Endothelial cell of umbilical vein (primary cell): Measurements from ENCODE around the gene RNASEH2A. TPM values are rescaled to one million over a fixed set of nuclear protein-coding genes. Genes with fewer than 3 reads are reported as not detected.

Experiments used
- BruUV-seq: library from RNA; stranded (reverse); fragments of 400-500 nt; replicated peaks from 2 replicates; lab custom pipeline; 2021; lab: Mats Ljungman, UMichigan
- CTCF ChIA-PET: fragments of 300-600, 350-600 bp; sonication (Branson Sonifier 250); formaldehyde crosslinking; loops from one replicate; lab custom pipeline; 2021; ENCODE audit warnings: antibody characterized with exemption, inconsistent platforms; lab: Charles Lee
- POLR2A ChIA-PET: fragments of 300-600, 350-600 bp; sonication (Branson Sonifier 250); formaldehyde crosslinking; loops from one replicate; lab custom pipeline; 2021; ENCODE audit warnings: antibody characterized with exemption, inconsistent platforms; lab: Charles Lee
- DNase-seq: peaks from one replicate; pipeline ENCODE4 v3.0.0-alpha.2; 2011; ENCODE audit warnings: low read depth, low spot score
- FAIRE-seq: peaks from 2 replicates; lab custom pipeline; 2011; peaks lifted over from hg19 to GRCh38; lab: Jason Lieb, UNC
- H2AFZ ChIP-seq: 2 replicates; pipeline ENCODE4 v1.6.0; 2012; ENCODE audit warnings: low read depth, low read length, control low read depth, inconsistent platforms
- H3K27ac ChIP-seq: 2 replicates; pipeline ENCODE4 v1.5.1; 2011; ENCODE audit warnings: low read depth, mild to moderate bottlenecking, control low read depth, low read length, moderate library complexity; ENCODE audit not compliant: insufficient read depth
- H3K27me3 ChIP-seq, 2 experiments: 2 replicates each; pipeline versions ENCODE4 v1.6.0 to v1.6.1; 2011; ENCODE audit warnings: low read length in 2 of 2, mixed read lengths in 1 of 2; ENCODE audit not compliant: control insufficient read depth in 2 of 2, insufficient read depth in 2 of 2
- H3K36me3 ChIP-seq, 2 experiments: 2 replicates in 1 of 2; 3 replicates in 1 of 2; pipeline ENCODE4 v1.5.1; 2011; ENCODE audit warnings: low read length in 2 of 2, mild to moderate bottlenecking in 1 of 2, moderate library complexity in 1 of 2; ENCODE audit not compliant: control insufficient read depth in 2 of 2, insufficient read depth in 2 of 2; ENCODE audit errors: extremely low read depth in 1 of 2
- H3K4me1 ChIP-seq: 3 replicates; pipeline ENCODE4 v1.5.1; 2011; ENCODE audit warnings: mild to moderate bottlenecking, low read length; ENCODE audit not compliant: control insufficient read depth, insufficient read depth; ENCODE audit errors: extremely low read depth
- H3K4me2 ChIP-seq: 2 replicates; pipeline ENCODE4 v1.6.1; 2011; ENCODE audit warnings: low read length, control low read depth, mixed read lengths; ENCODE audit not compliant: insufficient read depth
- H3K4me3 ChIP-seq, 3 experiments: fragments of 200-600 bp in 1 of 3; sonication (generic), shearing (Covaris generic) in 1 of 3; replicated peaks in 1 of 3; 2 replicates each; pipeline ENCODE4 v1.5.1; 2011 to 2016; ENCODE audit warnings: control low read depth in 3 of 3, low read length in 3 of 3, mild to moderate bottlenecking in 2 of 3, inconsistent platforms in 1 of 3, low read depth in 1 of 3, moderate library complexity in 1 of 3; ENCODE audit not compliant: insufficient read depth in 1 of 3
- H3K79me2 ChIP-seq: 2 replicates; pipeline ENCODE4 v1.6.0; 2012; ENCODE audit warnings: low read length, inconsistent platforms; ENCODE audit not compliant: control insufficient read depth, insufficient read depth
- H3K9ac ChIP-seq: replicated peaks from 2 replicates; pipeline ENCODE3; 2011; ENCODE audit warnings: low read length, control low read depth; ENCODE audit not compliant: insufficient read depth; ENCODE audit errors: extremely low read depth
- H3K9me1 ChIP-seq: replicated peaks from 3 replicates; pipeline ENCODE4 v1.6.0; 2011; ENCODE audit warnings: mild to moderate bottlenecking, low read length; ENCODE audit not compliant: control insufficient read depth, insufficient read depth; ENCODE audit errors: extremely low read depth
- H3K9me3 ChIP-seq: replicated peaks from 2 replicates; pipeline ENCODE4 v1.5.1; 2012; ENCODE audit warnings: low read length, inconsistent platforms; ENCODE audit not compliant: control insufficient read depth, insufficient read depth
- H4K20me1 ChIP-seq: replicated peaks from 2 replicates; pipeline ENCODE3; 2011; ENCODE audit warnings: mild to moderate bottlenecking, low read length; ENCODE audit not compliant: control insufficient read depth, insufficient read depth; ENCODE audit errors: extremely low read depth
- CTCF ChIP-seq, 2 donors: IDR thresholded peaks; 1 replicate in 1 of 2; 2 replicates in 1 of 2; pipeline ENCODE4 v1.5.1; 2011; ENCODE audit warnings: low read length in 2 of 2, mild to moderate bottlenecking in 2 of 2, moderate library complexity in 2 of 2, control low read depth in 1 of 2, inconsistent platforms in 1 of 2, low read depth in 1 of 2; ENCODE audit not compliant: insufficient read depth in 1 of 2; ENCODE audit errors: extremely low read depth in 1 of 2
- EZH2 ChIP-seq: IDR thresholded peaks from 2 replicates; pipeline ENCODE4 v1.6.1; 2012; ENCODE audit warnings: borderline replicate concordance, low read depth, mild to moderate bottlenecking, moderate library complexity, low read length, inconsistent platforms; ENCODE audit not compliant: severe bottlenecking
- FOS ChIP-seq: IDR thresholded peaks from 2 replicates; pipeline ENCODE4 v1.6.1; 2011; ENCODE audit warnings: mild to moderate bottlenecking, low read length, moderate library complexity, borderline replicate concordance; ENCODE audit not compliant: insufficient read depth
- GATA2 ChIP-seq: IDR thresholded peaks from 2 replicates; pipeline ENCODE4 v1.7.0; 2011; ENCODE audit warnings: low read depth, mild to moderate bottlenecking, moderate library complexity, mixed read lengths, low read length; ENCODE audit not compliant: insufficient read length, insufficient read depth
- JUN ChIP-seq: IDR thresholded peaks from 2 replicates; pipeline ENCODE4 v1.6.1; 2011; ENCODE audit warnings: borderline replicate concordance, low read depth; ENCODE audit not compliant: insufficient read length, insufficient read depth
- MAX ChIP-seq: IDR thresholded peaks from 2 replicates; pipeline ENCODE4 v1.6.1; 2011; ENCODE audit not compliant: insufficient read depth, insufficient read length
- MYC ChIP-seq: IDR thresholded peaks from one replicate; pipeline ENCODE4 v1.6.1; 2011; ENCODE audit warnings: mild to moderate bottlenecking, low read depth, low read length
- POLR2A ChIP-seq: IDR thresholded peaks from 2 replicates; pipeline ENCODE4 v1.6.1; 2012; ENCODE audit warnings: low read depth, mild to moderate bottlenecking, control low read depth, low read length
- POLR2AphosphoS5 ChIP-seq: IDR thresholded peaks from 2 replicates; pipeline ENCODE4 v1.6.1; 2012; ENCODE audit warnings: low read depth, mild to moderate bottlenecking, control low read depth, low read length, moderate library complexity; ENCODE audit not compliant: insufficient read depth
- dilution Hi-C: fragments of 300-500 bp; cut with MboI; formaldehyde crosslinking; loops from one replicate; pipeline ENCODE4 v1.15.0; 2019; ENCODE audit warnings: low sequenced_read_pairs; ENCODE audit not compliant: extremely low pct_ligation_motif_present
- intact Hi-C: fragments of 100-400 bp; cut with micrococcal nuclease; formaldehyde crosslinking; loops from one replicate; pipeline ENCODE4 v1.10.0; 2022
- polyA plus RNA-seq, 4 experiments: library from polyadenylated mRNA; depleted of rRNA in 3 of 4; stranded (reverse) in 3 of 4; unstranded in 1 of 4; fragments of >200 nt; gene quantifications; 2 replicates each; pipeline versions ENCODE4 v1.2.1 to v1.2.3, GENCODE V29; 2011 to 2012; ENCODE audit warnings: missing spikeins in 1 of 4
- total RNA-seq: library from RNA; stranded (reverse); gene quantifications from 2 replicates; pipeline ENCODE4 v1.2.3, GENCODE V29; 2021

RNASEH2A gene
- total and polyA plus RNA-seq, 2 donors (not counting 3 experiments of a cell fraction or from before 2014, with no cell fraction given): 25.6 to 45.4 TPM

GRCh38 chr19:12793290-12794195 lies 12.8 kb upstream of the RNASEH2A start:
- Histone ChIP-seq H2AFZ (peak overlapping the region; percentile 27), H3K79me2 (peaks cover 14% of the 10 kb centered on the region), H3K27ac (peak overlapping the region; percentile 91), H3K4me3 (peak overlapping the region; percentile 70 to 76 (median 71)), H3K9me3 (no peaks in the 10 kb centered on the region), H4K20me1 (no peaks in the 10 kb centered on the region), H3K27me3 (no peaks in the 10 kb centered on the region), H3K4me2 (peak overlapping the region; percentile 56), H3K9ac (peak overlapping the region; percentile 74), H3K4me1 (peaks cover 32% of the 10 kb centered on the region), H3K36me3 (no peaks in the 10 kb centered on the region), H3K9me1 (no peaks in the 10 kb centered on the region)
- TF ChIP-seq MYC: no peak
- no peak for TF ChIP-seq EZH2
- no peak for TF ChIP-seq JUN
- TF ChIP-seq POLR2AphosphoS5: peak; percentile 91
- no peak for TF ChIP-seq POLR2A
- peak; percentile 53 for TF ChIP-seq FOS
- peak; percentile 67 for TF ChIP-seq MAX
- TF ChIP-seq CTCF (IDR thresholded peaks at IDR 0.05; ENCODE audit: extremely low read depth in 1 of 2, insufficient read depth in 1 of 2, low read depth in 1 of 2, low read length in 2 of 2): no peak
- TF ChIP-seq GATA2: no peak
- dilution Hi-C loops (no loop called here), intact Hi-C loops (no loop called here)
- ChIA-PET POLR2A (interaction anchor here (0.5 to 4.1 kb wide), 7 partner anchors 10 to 1069 kb away, joined by 3 to 94 read pairs (median 5); partner anchors contain the start of gene HOOK2), CTCF (interaction anchor here (1.5 to 13.8 kb wide), 6 partner anchors 11 to 77 kb away, joined by 4 to 524 read pairs (median 26); partner anchors contain the start of gene HOOK2)
- FAIRE-seq (peak; percentile 91), DNase-seq (peak; percentile 97)
- BruUV-seq: no TSS peak
